ENCODE results near the gene SETD2. TPM values are rescaled to one million over a fixed set of nuclear protein-coding genes. Genes with fewer than 3 reads are reported as not detected.

Gene SETD2
- total and polyA plus RNA-seq, 9 of the 15 experiments (the other 6 are each of a cell fraction or from before 2014, with no cell fraction given), result 8.2 to 44.0 (median 33.6) TPM

DNA sequence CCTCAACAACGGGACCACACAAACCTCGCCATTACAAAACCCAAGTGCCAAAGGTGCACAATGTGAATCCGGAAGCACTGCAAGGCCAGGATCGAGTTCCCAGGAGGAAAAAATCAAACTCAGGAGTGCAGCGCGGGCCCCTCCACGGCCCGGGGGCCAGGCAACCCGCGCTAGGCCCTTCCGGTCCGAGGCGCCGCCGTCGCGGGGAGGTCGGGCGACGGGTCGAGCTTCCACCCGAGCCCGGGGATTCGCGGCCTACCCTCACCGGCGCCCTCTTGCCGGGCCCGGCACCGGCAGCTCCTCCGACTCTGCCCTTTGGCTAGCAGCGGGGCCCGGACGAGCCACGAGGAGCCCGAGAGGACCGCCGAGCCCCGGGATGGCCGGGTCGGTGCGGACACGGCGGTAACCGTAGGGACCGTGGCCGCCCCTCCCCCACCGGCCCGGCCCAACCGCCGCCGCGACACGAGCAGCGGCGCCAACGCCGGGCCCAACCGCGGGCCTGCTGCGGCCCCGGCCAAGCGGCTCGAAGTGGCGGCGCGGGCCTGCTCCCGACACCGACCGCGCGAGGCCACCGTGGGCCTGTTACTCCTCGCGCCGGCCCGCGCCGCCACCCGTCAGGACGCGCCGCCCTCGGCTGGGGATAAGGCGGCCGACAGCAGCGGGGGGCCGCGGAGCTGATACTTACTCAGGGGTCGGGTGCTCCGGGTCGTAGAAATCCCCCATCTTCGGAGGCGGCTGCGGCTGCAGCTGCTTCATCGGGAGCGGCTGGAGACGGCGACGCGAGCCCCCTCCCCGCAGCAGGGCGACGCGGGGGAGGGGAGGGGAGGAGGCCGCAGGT lies 525 bp downstream of the SETD2 start (continued):
- TF ChIP-seq ZNF146 (CRISPR knock-in tag; IDR thresholded peaks at IDR 0.05; ENCODE audit: unreplicated experiment), result no peak
- no peak for TF ChIP-seq ZNF23 (CRISPR knock-in tag; IDR thresholded peaks at IDR 0.05)
- no peak for TF ChIP-seq ZNF408 (CRISPR knock-in tag; IDR thresholded peaks at IDR 0.05; ENCODE audit: low read depth)
- peak; percentile 8 for TF ChIP-seq ETS2 (tag; IDR thresholded peaks at IDR 0.05; ENCODE audit: borderline replicate concordance, poor library complexity, severe bottlenecking)
- peak; percentile 71 for TF ChIP-seq L3MBTL2 (IDR thresholded peaks at IDR 0.05)
- TF ChIP-seq HDAC8 (tag; IDR thresholded peaks at IDR 0.05), result 0 out of 2 replicates have a peak, but pooled peaks have one; percentile 22
- no peak for TF ChIP-seq HNRNPUL1 (IDR thresholded peaks at IDR 0.05; ENCODE audit: low read length)
- TF ChIP-seq, protein P1, sequence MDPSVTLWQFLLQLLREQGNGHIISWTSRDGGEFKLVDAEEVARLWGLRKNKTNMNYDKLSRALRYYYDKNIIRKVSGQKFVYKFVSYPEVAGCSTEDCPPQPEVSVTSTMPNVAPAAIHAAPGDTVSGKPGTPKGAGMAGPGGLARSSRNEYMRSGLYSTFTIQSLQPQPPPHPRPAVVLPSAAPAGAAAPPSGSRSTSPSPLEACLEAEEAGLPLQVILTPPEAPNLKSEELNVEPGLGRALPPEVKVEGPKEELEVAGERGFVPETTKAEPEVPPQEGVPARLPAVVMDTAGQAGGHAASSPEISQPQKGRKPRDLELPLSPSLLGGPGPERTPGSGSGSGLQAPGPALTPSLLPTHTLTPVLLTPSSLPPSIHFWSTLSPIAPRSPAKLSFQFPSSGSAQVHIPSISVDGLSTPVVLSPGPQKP (CRISPR knock-in tag; IDR thresholded peaks at IDR 0.05), result no peak
- TF ChIP-seq MBD2 (IDR thresholded peaks at IDR 0.05; ENCODE audit: borderline replicate concordance, low read depth), result no peak
- TF ChIP-seq GABPB1 (CRISPR knock-in tag; IDR thresholded peaks at IDR 0.05), result peak; percentile 83; the same call in 1 of the 2 replicates
- no peak for TF ChIP-seq ZNF311 (CRISPR knock-in tag; IDR thresholded peaks at IDR 0.05)
- no peak for TF ChIP-seq PHF21A (IDR thresholded peaks at IDR 0.05; ENCODE audit: borderline replicate concordance, low read depth)
- TF ChIP-seq CBX5 (IDR thresholded peaks at IDR 0.05; ENCODE audit: borderline replicate concordance, low read depth), result no peak
- TF ChIP-seq NCOA2 (IDR thresholded peaks at IDR 0.05; ENCODE audit: partially characterized antibody in 2 of 2), result no peak
- no peak for TF ChIP-seq SIX5 (IDR thresholded peaks at IDR 0.05; ENCODE audit: borderline replicate concordance in 1 of 2, insufficient read depth in 1 of 2, low read depth in 1 of 2, low read length in 2 of 2)
- no peak for TF ChIP-seq CC2D1A (IDR thresholded peaks at IDR 0.05)
- no peak for TF ChIP-seq CEBPB (tag; IDR thresholded peaks at IDR 0.05)
- TF ChIP-seq TAF1 (IDR thresholded peaks at IDR 0.05; ENCODE audit: control insufficient read depth, extremely low read depth, insufficient read depth, low read length, severe bottlenecking), result peak; percentile 4
- no peak for TF ChIP-seq NBN (IDR thresholded peaks at IDR 0.05; ENCODE audit: low read depth)
- TF ChIP-seq GABPA (tag; conservative IDR thresholded peaks at IDR 0.05; ENCODE audit: low read depth), result peak; percentile 74
- TF ChIP-seq, protein P2, sequence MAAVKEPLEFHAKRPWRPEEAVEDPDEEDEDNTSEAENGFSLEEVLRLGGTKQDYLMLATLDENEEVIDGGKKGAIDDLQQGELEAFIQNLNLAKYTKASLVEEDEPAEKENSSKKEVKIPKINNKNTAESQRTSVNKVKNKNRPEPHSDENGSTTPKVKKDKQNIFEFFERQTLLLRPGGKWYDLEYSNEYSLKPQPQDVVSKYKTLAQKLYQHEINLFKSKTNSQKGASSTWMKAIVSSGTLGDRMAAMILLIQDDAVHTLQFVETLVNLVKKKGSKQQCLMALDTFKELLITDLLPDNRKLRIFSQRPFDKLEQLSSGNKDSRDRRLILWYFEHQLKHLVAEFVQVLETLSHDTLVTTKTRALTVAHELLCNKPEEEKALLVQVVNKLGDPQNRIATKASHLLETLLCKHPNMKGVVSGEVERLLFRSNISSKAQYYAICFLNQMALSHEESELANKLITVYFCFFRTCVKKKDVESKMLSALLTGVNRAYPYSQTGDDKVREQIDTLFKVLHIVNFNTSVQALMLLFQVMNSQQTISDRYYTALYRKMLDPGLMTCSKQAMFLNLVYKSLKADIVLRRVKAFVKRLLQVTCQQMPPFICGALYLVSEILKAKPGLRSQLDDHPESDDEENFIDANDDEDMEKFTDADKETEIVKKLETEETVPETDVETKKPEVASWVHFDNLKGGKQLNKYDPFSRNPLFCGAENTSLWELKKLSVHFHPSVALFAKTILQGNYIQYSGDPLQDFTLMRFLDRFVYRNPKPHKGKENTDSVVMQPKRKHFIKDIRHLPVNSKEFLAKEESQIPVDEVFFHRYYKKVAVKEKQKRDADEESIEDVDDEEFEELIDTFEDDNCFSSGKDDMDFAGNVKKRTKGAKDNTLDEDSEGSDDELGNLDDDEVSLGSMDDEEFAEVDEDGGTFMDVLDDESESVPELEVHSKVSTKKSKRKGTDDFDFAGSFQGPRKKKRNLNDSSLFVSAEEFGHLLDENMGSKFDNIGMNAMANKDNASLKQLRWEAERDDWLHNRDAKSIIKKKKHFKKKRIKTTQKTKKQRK (IDR thresholded peaks at IDR 0.05; ENCODE audit: borderline replicate concordance, low read depth, low read length), result no peak
- peak; percentile 1; the same call in 1 of the 2 replicates for TF ChIP-seq ZNF431 (CRISPR knock-in tag; IDR thresholded peaks at IDR 0.05)
- TF ChIP-seq C11orf30 (IDR thresholded peaks at IDR 0.05; ENCODE audit: low read depth), result no peak
- 0 out of 2 replicates have a peak, but pooled peaks have one; percentile 28 for TF ChIP-seq CEBPG (CRISPR knock-in tag; IDR thresholded peaks at IDR 0.05)
- TF ChIP-seq CEBPG (tag; conservative IDR thresholded peaks at IDR 0.05 in 1 of 2, IDR thresholded peaks at IDR 0.05 in 1 of 2), result no peak
